Ishikawa (cell line): ENCODE results near the gene KASH5.

ENCODE experiments used
- CEBPB ChIP-seq: IDR thresholded peaks from 2 replicates; pipeline ENCODE4 v1.6.1; 2012
- CREB1 ChIP-seq: IDR thresholded peaks from 2 replicates; pipeline ENCODE4 v1.6.1; 2012; ENCODE audit warnings: low read depth
- EGR1 ChIP-seq: IDR thresholded peaks from 2 replicates; pipeline ENCODE4 v1.6.1; 2012
- EP300 ChIP-seq: IDR thresholded peaks from 2 replicates; pipeline ENCODE4 v1.6.1; 2012; ENCODE audit warnings: borderline replicate concordance
- FOXM1 ChIP-seq: IDR thresholded peaks from 2 replicates; pipeline ENCODE4 v1.6.1; 2012; ENCODE audit warnings: low read depth, borderline replicate concordance
- MAX ChIP-seq: IDR thresholded peaks from 2 replicates; pipeline ENCODE4 v1.6.1; 2012
- RAD21 ChIP-seq: IDR thresholded peaks from 2 replicates; pipeline ENCODE4 v1.6.1; 2012; ENCODE audit warnings: low read depth
- REST ChIP-seq: IDR thresholded peaks from 2 replicates; pipeline ENCODE4 v1.6.1; 2012; ENCODE audit warnings: low read depth, mild to moderate bottlenecking
- TAF1 ChIP-seq: IDR thresholded peaks from 2 replicates; pipeline ENCODE4 v1.6.1; 2012; ENCODE audit warnings: low read depth, mild to moderate bottlenecking
- TCF12 ChIP-seq: IDR thresholded peaks from 2 replicates; pipeline ENCODE4 v1.6.1; 2012; ENCODE audit warnings: low read depth
- TEAD4 ChIP-seq: IDR thresholded peaks from 2 replicates; pipeline ENCODE4 v1.6.1; 2012
- YY1 ChIP-seq: IDR thresholded peaks from 2 replicates; pipeline ENCODE4 v1.6.1; 2012; ENCODE audit warnings: low read depth

- no peak for TF ChIP-seq YY1
- no peak for TF ChIP-seq RAD21
- TF ChIP-seq TCF12: no peak
- TF ChIP-seq FOXM1: no peak
- no peak for TF ChIP-seq EGR1
- no peak for TF ChIP-seq EP300
- TF ChIP-seq TEAD4: no peak
- TF ChIP-seq REST: no peak
- TF ChIP-seq TAF1: no peak
- no peak for TF ChIP-seq MAX
- no peak for TF ChIP-seq CREB1
- no peak for TF ChIP-seq CEBPB
These were observed 71.3 kb downstream of the KASH5 start for GRCh38 chr19:49459388-49459787.
